ENCODE measurements around the gene GABRB3.

DNA sequence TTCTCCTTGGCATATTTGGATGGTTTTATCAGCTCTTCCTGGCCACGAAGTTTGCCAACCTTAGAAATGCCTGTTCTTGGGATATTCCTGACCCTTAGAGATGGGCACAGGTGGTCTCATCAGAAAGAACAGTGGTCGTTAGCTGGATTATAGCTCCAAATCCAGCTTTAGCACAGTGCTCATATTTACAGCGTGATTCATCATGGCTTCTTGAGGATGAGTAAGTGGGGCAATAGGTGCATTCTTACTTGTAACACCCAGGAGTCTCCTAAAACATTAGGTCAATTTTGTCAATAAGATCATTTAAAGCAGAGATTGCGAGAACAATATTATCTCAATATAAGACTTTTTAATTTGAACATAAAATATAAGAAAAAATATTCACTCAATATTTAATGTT is 191.9 kb downstream of the GABRB3 start:
- no peak for TF ChIP-seq CTCF (IDR thresholded peaks at IDR 0.05)
- no peak for TF ChIP-seq EZH2 (IDR thresholded peaks at IDR 0.05; ENCODE audit: borderline replicate concordance, insufficient read depth, low read depth, low read length, poor library complexity, severe bottlenecking)

Data from B cell (primary cell).